Measurements from ENCODE around the gene SMIM14.

Gene SMIM14

GRCh38 chr4:39497909-39498726 is 140.5 kb downstream of the SMIM14 start:
- no peak for DNase-seq (ENCODE audit: low spot score)

Measured in activated CD4-positive, alpha-beta T cell treated with anti-CD3 and anti-CD28 coated beads, Interleukin-2, Interleukin-4, amounts not matched to agents 100 ng/mL and 50 ng/mL, durations not matched to agents 16 hours and 8 hours (primary cell).